GM12878 (cell line): ENCODE data around the gene PXMP4. TPM values are rescaled to one million over a fixed set of nuclear protein-coding genes. Genes with fewer than 3 reads are reported as not detected.

Experiments
- ATAC-seq: fragments of 200-7000 bp; cut with Tn5 transposase; 3 replicates; pipeline ENCODE4 v1.9.1; 2020; ENCODE audit warnings: mild to moderate bottlenecking, moderate library complexity
- BruUV-seq: library from RNA; stranded (reverse); fragments of 400-500 nt; replicated peaks from 2 replicates; lab custom pipeline; 2021; lab: Mats Ljungman, UMichigan
- CTCF ChIA-PET: fragments of 300-600 bp; sonication (Branson Sonifier 250); formaldehyde crosslinking; extraction: SDS; loops from one replicate; lab custom pipeline; 2021; ENCODE audit warnings: inconsistent platforms; lab: Yijun Ruan, JAX
- POLR2A ChIA-PET: fragments of 350-600 bp; formaldehyde crosslinking; extraction: SDS; loops from one replicate; lab custom pipeline; 2021; ENCODE audit warnings: inconsistent platforms; lab: Charles Lee
- RAD21 ChIA-PET: fragments of 300-600 bp; sonication (Branson Sonifier 250); formaldehyde crosslinking; loops from one replicate; lab custom pipeline; 2023; ENCODE audit warnings: antibody characterized with exemption; ENCODE audit not compliant: unreplicated experiment; lab: Charles Lee
- SMC1A ChIA-PET: fragments of 300-600 bp; sonication (Branson Sonifier 250); formaldehyde crosslinking; loops from one replicate; lab custom pipeline; 2023; ENCODE audit not compliant: unreplicated experiment, uncharacterized antibody; lab: Charles Lee
- DNase-seq: peaks from one replicate; pipeline ENCODE4 v3.0.0-alpha.2; 2011; ENCODE audit warnings: low read depth, low spot score
- FAIRE-seq: peaks from 3 replicates; lab custom pipeline; 2011; peaks lifted over from hg19 to GRCh38; lab: Jason Lieb, UNC
- H2AFZ ChIP-seq: 2 replicates; pipeline ENCODE4 v1.6.0; 2011; ENCODE audit warnings: low read depth, low read length, control low read depth; ENCODE audit not compliant: control insufficient read depth
- H3K27ac ChIP-seq: 2 replicates; pipeline ENCODE4 v1.5.1; 2011; ENCODE audit warnings: control low read depth; ENCODE audit not compliant: control insufficient read depth, insufficient read depth
- H3K27me3 ChIP-seq, 2 experiments: replicated peaks in 1 of 2; 2 replicates each; pipeline versions ENCODE4 v1.6.0 to v1.6.1; 2011; ENCODE audit warnings: low read length in 1 of 2; ENCODE audit not compliant: control insufficient read depth in 2 of 2, insufficient read depth in 2 of 2
- H3K36me3 ChIP-seq, 2 experiments: 2 replicates each; pipeline ENCODE4 v1.5.1; 2011; ENCODE audit warnings: low read length in 1 of 2; ENCODE audit not compliant: control insufficient read depth in 2 of 2, insufficient read depth in 2 of 2
- H3K4me1 ChIP-seq: 2 replicates; pipeline ENCODE4 v1.6.1; 2011; ENCODE audit warnings: mild to moderate bottlenecking, low read length, moderate library complexity, mixed read lengths; ENCODE audit not compliant: control insufficient read depth, insufficient read depth
- H3K4me2 ChIP-seq: 2 replicates; pipeline ENCODE4 v1.6.0; 2011; ENCODE audit warnings: control low read depth; ENCODE audit not compliant: control insufficient read depth, insufficient read depth
- H3K4me3 ChIP-seq: fragments of 200-600 bp; sonication (generic); 2 replicates; pipeline ENCODE4 v1.5.1; 2016
- H3K79me2 ChIP-seq: 2 replicates; pipeline ENCODE4 v1.6.0; 2011; ENCODE audit warnings: low read length; ENCODE audit not compliant: control insufficient read depth, insufficient read depth
- H3K9ac ChIP-seq: 2 replicates; pipeline ENCODE4 v1.8.0; 2011; ENCODE audit warnings: low read length, control low read depth, mixed read lengths; ENCODE audit not compliant: control insufficient read depth, insufficient read depth
- H3K9me3 ChIP-seq: replicated peaks from 3 replicates; pipeline ENCODE4 v1.5.1; 2011; ENCODE audit warnings: mild to moderate bottlenecking, low read length; ENCODE audit not compliant: control insufficient read depth, insufficient read depth
- H4K20me1 ChIP-seq: 2 replicates; pipeline ENCODE4 v1.6.0; 2011; ENCODE audit not compliant: control insufficient read depth, insufficient read depth
- CHD2 ChIP-seq: IDR thresholded peaks from 2 replicates; pipeline ENCODE4 v1.6.1; 2011; ENCODE audit warnings: low read depth, low read length, improper control_type of control experiment, borderline replicate concordance
- DPF2 ChIP-seq: fragments of 450-650 bp; IDR thresholded peaks from 2 replicates; pipeline ENCODE4 v1.6.1; 2017; ENCODE audit warnings: mild to moderate bottlenecking
- HDGF ChIP-seq: fragments of 450-650 bp; IDR thresholded peaks from 2 replicates; pipeline ENCODE4 v1.6.1; 2016; ENCODE audit warnings: antibody characterized with exemption
- MAX ChIP-seq: IDR thresholded peaks from 2 replicates; pipeline ENCODE4 v1.6.1; 2012; ENCODE audit warnings: low read depth, low read length, improper control_type of control experiment
- NR2C2 ChIP-seq: IDR thresholded peaks from 2 replicates; pipeline ENCODE4 v1.6.1; 2011; ENCODE audit warnings: borderline replicate concordance, low read depth; ENCODE audit not compliant: control insufficient read depth, insufficient read length
- RAD51 ChIP-seq: fragments of 450-650 bp; IDR thresholded peaks from 2 replicates; pipeline ENCODE4 v1.6.1; 2016; ENCODE audit warnings: moderate library complexity, mild to moderate bottlenecking, inconsistent platforms
- RB1 ChIP-seq: fragments of 450-650 bp; formaldehyde crosslinking; IDR thresholded peaks from 2 replicates; pipeline ENCODE4 v1.6.1; 2017; ENCODE audit warnings: mild to moderate bottlenecking, borderline replicate concordance
- SP1 ChIP-seq: IDR thresholded peaks from one replicate; pipeline ENCODE4 v1.6.1; 2011; ENCODE audit warnings: low read depth, low read length
- SUPT20H ChIP-seq: IDR thresholded peaks from 2 replicates; pipeline ENCODE4 v1.6.1; 2011; ENCODE audit warnings: low read depth, mild to moderate bottlenecking, low read length, moderate library complexity, borderline replicate concordance; ENCODE audit not compliant: control insufficient read depth
- ZNF207 ChIP-seq: fragments of 450-650 bp; IDR thresholded peaks from 2 replicates; pipeline ENCODE4 v1.6.1; 2014; ENCODE audit warnings: antibody characterized with exemption, mild to moderate bottlenecking, borderline replicate concordance
- WGBS: methylation state at CpG from one replicate; pipeline ENCODE4 v1.1.6; 2016; ENCODE audit warnings: low lambda C conversion rate; ENCODE audit not compliant: insufficient replicate concordance, insufficient coverage; ENCODE audit errors: missing lambda C conversion rate; 5-methylcytosine and 5-hydroxymethylcytosine counted together
- in situ Hi-C: fragments of 300-500 bp; cut with MboI; formaldehyde crosslinking; loops from 9 replicates; pipeline ENCODE4 v1.14.3; 2018; ENCODE audit warnings: mixed read lengths
- intact Hi-C: fragments of 100-400 bp; cut with micrococcal nuclease; formaldehyde crosslinking; loops from one replicate; pipeline ENCODE4 v1.14.2; 2022; ENCODE audit not compliant: unreplicated experiment
- polyA plus RNA-seq, 11 experiments: library from polyadenylated mRNA; depleted of rRNA in 4 of 11; unstranded in 6 of 11; stranded (reverse) in 5 of 11; fragments of >200 nt; fragmentation: Nextera tagmentation in 4 of 11; fragmentation: Illumina TruSeq in 1 of 11; extraction: Ambion mirVana in 4 of 11; extraction: Trizol in 1 of 11; gene quantifications; 1 replicate in 1 of 11; 2 replicates in 10 of 11; pipeline versions ENCODE4 v1.2.1 to v1.2.3, GENCODE V29; 2011 to 2016; ENCODE audit warnings: inconsistent platforms in 2 of 11, missing spikeins in 2 of 11, low read depth in 1 of 11
- total RNA-seq, 4 experiments: library from RNA; depleted of rRNA in 3 of 4; stranded (reverse); fragments of >200 nt in 3 of 4; fragmentation: Illumina TruSeq in 1 of 4; extraction: Trizol in 1 of 4; gene quantifications; 2 replicates each; pipeline versions ENCODE4 v1.2.1 to v1.2.3, GENCODE V29; 2013 to 2021
- TF ChIP-seq, protein P1 (sequence below): IDR thresholded peaks from 2 replicates; pipeline ENCODE4 v1.6.1; 2012; ENCODE audit warnings: low read depth, low read length, improper control_type of control experiment
- TF ChIP-seq, protein P2 (sequence below): fragments of 150-350 bp; IDR thresholded peaks from 2 replicates; pipeline ENCODE4 v1.6.1; 2014; ENCODE audit warnings: mild to moderate bottlenecking, low read depth, low read length

The PXMP4 gene
- total and polyA plus RNA-seq, 10 of the 15 experiments (the other 5 are each of a cell fraction or from before 2014, with no cell fraction given): 3.6 to 19.2 (median 8.6) TPM

- no peak overlapping the region for H3K4me3 ChIP-seq
- FAIRE-seq (no peak), DNase-seq (no peak), ATAC-seq (no peak)
- no peaks in the 10 kb centered on the region for H3K79me2 ChIP-seq
- ChIA-PET POLR2A (interaction anchor here (0.6 kb wide), 1 partner anchor 263 kb away, joined by 3 read pairs; no protein-coding TSS in a partner anchor), SMC1A (no interaction called here), CTCF (no interaction called here), RAD21 (no interaction called here)
- no peaks in the 10 kb centered on the region for H3K9me3 ChIP-seq
- no peaks in the 10 kb centered on the region for H3K27me3 ChIP-seq
- no peak overlapping the region for H3K9ac ChIP-seq
- H3K36me3 ChIP-seq: no peaks in the 10 kb centered on the region
- BruUV-seq: no TSS peak
- TF ChIP-seq CHD2 (no peak), NR2C2 (no peak), MAX (no peak), SUPT20H (no peak), RB1 (no peak), ZNF207 (no peak), HDGF (no peak), SP1 (no peak), RAD51 (no peak), DPF2 (no peak)
- TF ChIP-seq, protein P1, sequence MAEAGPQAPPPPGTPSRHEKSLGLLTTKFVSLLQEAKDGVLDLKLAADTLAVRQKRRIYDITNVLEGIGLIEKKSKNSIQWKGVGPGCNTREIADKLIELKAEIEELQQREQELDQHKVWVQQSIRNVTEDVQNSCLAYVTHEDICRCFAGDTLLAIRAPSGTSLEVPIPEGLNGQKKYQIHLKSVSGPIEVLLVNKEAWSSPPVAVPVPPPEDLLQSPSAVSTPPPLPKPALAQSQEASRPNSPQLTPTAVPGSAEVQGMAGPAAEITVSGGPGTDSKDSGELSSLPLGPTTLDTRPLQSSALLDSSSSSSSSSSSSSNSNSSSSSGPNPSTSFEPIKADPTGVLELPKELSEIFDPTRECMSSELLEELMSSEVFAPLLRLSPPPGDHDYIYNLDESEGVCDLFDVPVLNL: no peak
- TF ChIP-seq, protein P2, sequence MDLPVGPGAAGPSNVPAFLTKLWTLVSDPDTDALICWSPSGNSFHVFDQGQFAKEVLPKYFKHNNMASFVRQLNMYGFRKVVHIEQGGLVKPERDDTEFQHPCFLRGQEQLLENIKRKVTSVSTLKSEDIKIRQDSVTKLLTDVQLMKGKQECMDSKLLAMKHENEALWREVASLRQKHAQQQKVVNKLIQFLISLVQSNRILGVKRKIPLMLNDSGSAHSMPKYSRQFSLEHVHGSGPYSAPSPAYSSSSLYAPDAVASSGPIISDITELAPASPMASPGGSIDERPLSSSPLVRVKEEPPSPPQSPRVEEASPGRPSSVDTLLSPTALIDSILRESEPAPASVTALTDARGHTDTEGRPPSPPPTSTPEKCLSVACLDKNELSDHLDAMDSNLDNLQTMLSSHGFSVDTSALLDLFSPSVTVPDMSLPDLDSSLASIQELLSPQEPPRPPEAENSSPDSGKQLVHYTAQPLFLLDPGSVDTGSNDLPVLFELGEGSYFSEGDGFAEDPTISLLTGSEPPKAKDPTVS: no peak
- H4K20me1 ChIP-seq: no peaks in the 10 kb centered on the region
- no peak overlapping the region for H2AFZ ChIP-seq
- in situ Hi-C loops (no loop called here), intact Hi-C loops (no loop called here)
- H3K4me2 ChIP-seq: no peak overlapping the region
- H3K4me1 ChIP-seq: no peaks in the 10 kb centered on the region
- H3K27ac ChIP-seq: no peak overlapping the region
- WGBS: 63% methylated on average over 8 of the region's 8 CpGs
These were observed 23.0 kb downstream of the PXMP4 start for GRCh38 chr20:33697129-33697528.
